DOHH2 (cell line): ENCODE data around the gene TOMT.

Experiments used
- H3F3A ChIP-seq: fragments of 200-600 bp; sonication (generic), shearing (Covaris generic); 2 replicates; pipeline ENCODE4 v1.6.0; 2016; ENCODE audit warnings: antibody characterized with exemption, mild to moderate bottlenecking; ENCODE audit not compliant: control insufficient read depth, insufficient read depth
- H3K27ac ChIP-seq: fragments of 200-600 bp; sonication (generic); 2 replicates; pipeline ENCODE4 v1.5.1; 2014; ENCODE audit warnings: low read depth, mild to moderate bottlenecking, low read length, moderate library complexity
- H3K27me3 ChIP-seq: fragments of 200-600 bp; sonication (generic); 2 replicates; pipeline ENCODE4 v1.6.1; 2014; ENCODE audit warnings: mild to moderate bottlenecking, low read length, mixed read lengths; ENCODE audit not compliant: control insufficient read depth
- H3K36me3 ChIP-seq: fragments of 200-600 bp; sonication (generic); 2 replicates; pipeline ENCODE4 v1.6.1; 2014; ENCODE audit warnings: mild to moderate bottlenecking, low read length, moderate library complexity, mixed read lengths; ENCODE audit not compliant: control insufficient read depth
- H3K4me1 ChIP-seq: fragments of 200-600 bp; sonication (generic); 2 replicates; pipeline ENCODE4 v1.6.1; 2014; ENCODE audit warnings: mild to moderate bottlenecking, low read length, mixed read lengths; ENCODE audit not compliant: control insufficient read depth
- H3K4me2 ChIP-seq: fragments of 200-600 bp; sonication (generic); 2 replicates; pipeline ENCODE4 v1.6.0; 2014; ENCODE audit warnings: mild to moderate bottlenecking, low read length, moderate library complexity
- H3K4me3 ChIP-seq: fragments of 200-600 bp; sonication (generic); 2 replicates; pipeline ENCODE4 v1.5.1; 2014; ENCODE audit warnings: mild to moderate bottlenecking, low read length, mixed read lengths
- H3K79me2 ChIP-seq: fragments of 200-600 bp; sonication (generic); 2 replicates; pipeline ENCODE4 v1.6.1; 2014; ENCODE audit warnings: mild to moderate bottlenecking, low read length, mixed read lengths; ENCODE audit not compliant: control insufficient read depth
- H3K9me2 ChIP-seq: fragments of 200-600 bp; sonication (generic); replicated peaks from 2 replicates; pipeline ENCODE4 v1.6.1; 2014; ENCODE audit warnings: mild to moderate bottlenecking, low read length, mixed read lengths; ENCODE audit not compliant: control insufficient read depth
- H3K9me3 ChIP-seq: fragments of 200-600 bp; sonication (generic); 2 replicates; pipeline ENCODE4 v1.6.1; 2014; ENCODE audit warnings: antibody characterized with exemption, low read length, mixed read lengths; ENCODE audit not compliant: control insufficient read depth, insufficient read depth
- H4K20me1 ChIP-seq: fragments of 200-600 bp; sonication (generic); 2 replicates; pipeline ENCODE4 v1.6.0; 2014; ENCODE audit warnings: low read depth, mild to moderate bottlenecking, antibody characterized with exemption, low read length, moderate library complexity; ENCODE audit not compliant: control insufficient read depth, insufficient read depth
- EZH2phosphoT487 ChIP-seq: fragments of 200-600 bp; sonication (generic); IDR thresholded peaks from 2 replicates; pipeline ENCODE4 v1.6.1; 2017; ENCODE audit warnings: borderline replicate concordance, mild to moderate bottlenecking, antibody characterized with exemption, low read length, moderate library complexity, mixed read lengths
- TF ChIP-seq, protein P1 (sequence below): fragments of 200-600 bp; sonication (generic); IDR thresholded peaks from one replicate; pipeline ENCODE4 v1.5.1; 2014; ENCODE audit warnings: antibody characterized with exemption, mild to moderate bottlenecking, low read depth, low read length; ENCODE audit not compliant: poor library complexity, severe bottlenecking

The TOMT gene

DNA sequence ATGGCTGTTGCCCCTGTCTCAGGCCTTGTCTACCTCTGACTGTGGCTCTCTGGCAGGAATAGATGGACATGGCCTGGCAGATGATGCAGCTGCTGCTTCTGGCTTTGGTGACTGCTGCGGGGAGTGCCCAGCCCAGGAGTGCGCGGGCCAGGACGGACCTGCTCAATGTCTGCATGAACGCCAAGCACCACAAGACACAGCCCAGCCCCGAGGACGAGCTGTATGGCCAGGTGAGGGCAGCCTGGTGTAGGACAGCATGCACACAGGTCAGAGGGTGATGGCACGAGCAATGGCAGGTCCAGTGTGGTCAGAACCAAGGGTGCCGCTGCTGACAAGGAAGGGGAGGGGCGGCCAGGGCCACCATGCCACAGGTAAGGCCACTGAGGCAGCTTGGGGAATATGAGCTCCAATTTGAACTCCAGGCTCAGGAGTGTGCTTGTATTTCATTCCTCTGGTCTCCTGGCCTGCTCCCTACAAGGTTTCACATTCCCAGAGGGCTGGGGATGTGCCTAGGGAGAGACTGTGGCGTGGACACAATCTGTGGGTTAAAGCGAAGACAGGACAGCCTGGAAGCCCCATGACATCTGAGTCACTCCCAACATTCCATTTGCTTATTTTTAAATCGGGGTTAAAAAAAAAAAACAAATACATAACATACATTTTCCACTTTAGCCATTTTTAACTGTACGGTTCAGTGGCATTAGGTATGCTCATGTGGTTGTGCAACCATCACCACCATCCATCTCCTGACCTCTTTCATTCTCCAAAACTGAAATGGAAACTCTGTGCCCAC lies 30.4 kb downstream of the TOMT start:
- Histone ChIP-seq H3F3A (no peaks in the 10 kb centered on the region), H3K79me2 (no peaks in the 10 kb centered on the region), H3K27ac (no peak overlapping the region), H3K9me3 (no peaks in the 10 kb centered on the region), H3K27me3 (peaks cover 11% of the 10 kb centered on the region), H3K9me2 (no peaks in the 10 kb centered on the region), H4K20me1 (no peaks in the 10 kb centered on the region), H3K4me1 (no peaks in the 10 kb centered on the region), H3K4me3 (no peak overlapping the region), H3K4me2 (no peak overlapping the region), H3K36me3 (no peaks in the 10 kb centered on the region)
- TF ChIP-seq EZH2phosphoT487: no peak
- TF ChIP-seq, protein P1, sequence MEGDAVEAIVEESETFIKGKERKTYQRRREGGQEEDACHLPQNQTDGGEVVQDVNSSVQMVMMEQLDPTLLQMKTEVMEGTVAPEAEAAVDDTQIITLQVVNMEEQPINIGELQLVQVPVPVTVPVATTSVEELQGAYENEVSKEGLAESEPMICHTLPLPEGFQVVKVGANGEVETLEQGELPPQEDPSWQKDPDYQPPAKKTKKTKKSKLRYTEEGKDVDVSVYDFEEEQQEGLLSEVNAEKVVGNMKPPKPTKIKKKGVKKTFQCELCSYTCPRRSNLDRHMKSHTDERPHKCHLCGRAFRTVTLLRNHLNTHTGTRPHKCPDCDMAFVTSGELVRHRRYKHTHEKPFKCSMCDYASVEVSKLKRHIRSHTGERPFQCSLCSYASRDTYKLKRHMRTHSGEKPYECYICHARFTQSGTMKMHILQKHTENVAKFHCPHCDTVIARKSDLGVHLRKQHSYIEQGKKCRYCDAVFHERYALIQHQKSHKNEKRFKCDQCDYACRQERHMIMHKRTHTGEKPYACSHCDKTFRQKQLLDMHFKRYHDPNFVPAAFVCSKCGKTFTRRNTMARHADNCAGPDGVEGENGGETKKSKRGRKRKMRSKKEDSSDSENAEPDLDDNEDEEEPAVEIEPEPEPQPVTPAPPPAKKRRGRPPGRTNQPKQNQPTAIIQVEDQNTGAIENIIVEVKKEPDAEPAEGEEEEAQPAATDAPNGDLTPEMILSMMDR: no peak

DNA sequence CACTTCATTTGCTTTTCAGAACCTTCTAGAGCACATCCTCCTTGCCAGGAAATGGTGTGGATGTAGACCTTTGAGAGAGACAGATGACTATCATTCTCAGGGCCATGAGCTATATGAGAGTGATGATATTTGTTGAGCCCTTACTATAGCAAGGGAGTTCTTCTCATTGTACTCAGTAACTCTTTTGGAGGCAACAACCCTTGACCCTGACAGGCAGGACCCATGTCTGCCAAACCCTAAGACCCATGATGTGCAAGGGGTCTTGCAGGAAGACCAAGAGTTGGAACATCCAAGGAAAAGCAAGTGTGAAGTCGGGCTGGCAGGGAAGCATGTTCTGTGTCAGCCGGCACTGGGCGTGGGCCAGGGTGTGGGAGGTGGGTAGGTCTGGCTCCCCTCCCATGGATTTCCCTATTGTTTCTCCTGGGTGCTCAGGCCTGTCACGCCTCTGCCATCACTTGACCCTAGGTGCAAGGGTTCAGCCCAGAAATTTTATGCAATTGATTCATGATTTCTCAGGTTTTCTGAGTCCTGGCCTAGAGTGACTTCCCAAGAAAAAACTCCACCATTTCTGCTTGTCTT lies 31.0 kb downstream of the TOMT start:
- TF ChIP-seq, protein P1: no peak
- no peak for TF ChIP-seq EZH2phosphoT487
- Histone ChIP-seq H3K36me3 (no peaks in the 10 kb centered on the region), H3K27ac (no peak overlapping the region), H3K4me3 (no peak overlapping the region), H3K4me2 (no peak overlapping the region), H3K4me1 (no peaks in the 10 kb centered on the region), H3K79me2 (no peaks in the 10 kb centered on the region), H3F3A (no peaks in the 10 kb centered on the region), H3K9me3 (no peaks in the 10 kb centered on the region), H3K9me2 (no peaks in the 10 kb centered on the region), H3K27me3 (peaks cover 18% of the 10 kb centered on the region), H4K20me1 (no peaks in the 10 kb centered on the region)

DNA sequence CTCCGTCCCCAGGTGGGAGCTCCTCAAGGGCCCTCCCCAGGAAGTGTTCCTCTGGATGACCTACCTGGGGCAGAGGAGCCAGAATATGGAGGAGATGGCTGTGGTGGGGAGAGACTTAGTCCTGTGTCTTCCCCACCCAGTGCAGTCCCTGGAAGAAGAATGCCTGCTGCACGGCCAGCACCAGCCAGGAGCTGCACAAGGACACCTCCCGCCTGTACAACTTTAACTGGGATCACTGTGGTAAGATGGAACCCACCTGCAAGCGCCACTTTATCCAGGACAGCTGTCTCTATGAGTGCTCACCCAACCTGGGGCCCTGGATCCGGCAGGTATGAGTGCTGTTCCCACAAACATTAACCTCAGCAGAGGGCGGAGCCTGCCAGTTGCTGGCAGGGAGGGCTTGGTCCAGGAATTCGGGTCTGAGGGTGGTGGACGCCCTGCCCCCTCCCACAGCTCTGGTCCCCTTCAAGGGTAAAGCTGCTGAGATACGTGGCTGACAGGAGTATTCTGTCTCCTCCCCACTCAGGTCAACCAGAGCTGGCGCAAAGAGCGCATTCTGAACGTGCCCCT lies 33.2 kb downstream of the TOMT start:
- TF ChIP-seq, protein P1: no peak
- no peak for TF ChIP-seq EZH2phosphoT487
- H4K20me1 ChIP-seq: no peaks in the 10 kb centered on the region
- H3K36me3 ChIP-seq: no peaks in the 10 kb centered on the region
- no peak overlapping the region for H3K4me3 ChIP-seq
- no peak overlapping the region for H3K4me2 ChIP-seq
- peaks cover 14% of the 10 kb centered on the region for H3K27me3 ChIP-seq
- H3K9me2 ChIP-seq: no peaks in the 10 kb centered on the region
- H3F3A ChIP-seq: no peaks in the 10 kb centered on the region
- 0 out of 2 replicates have a peak, but pooled peaks cover 2% of the 10 kb centered on the region for H3K4me1 ChIP-seq
- no peaks in the 10 kb centered on the region for H3K9me3 ChIP-seq
- H3K27ac ChIP-seq: no peak overlapping the region
- no peaks in the 10 kb centered on the region for H3K79me2 ChIP-seq
